HG03575 (cell line): ENCODE data around the gene APBB1.

Experiments used
- ATAC-seq: cut with Tn5 transposase; IDR thresholded peaks from one replicate; pipeline ENCODE4 v1.9.1; 2021; ENCODE audit not compliant: unreplicated experiment, insufficient number of reproducible peaks, low FRiP score; ENCODE audit errors: extremely low read depth

Gene APBB1

DNA sequence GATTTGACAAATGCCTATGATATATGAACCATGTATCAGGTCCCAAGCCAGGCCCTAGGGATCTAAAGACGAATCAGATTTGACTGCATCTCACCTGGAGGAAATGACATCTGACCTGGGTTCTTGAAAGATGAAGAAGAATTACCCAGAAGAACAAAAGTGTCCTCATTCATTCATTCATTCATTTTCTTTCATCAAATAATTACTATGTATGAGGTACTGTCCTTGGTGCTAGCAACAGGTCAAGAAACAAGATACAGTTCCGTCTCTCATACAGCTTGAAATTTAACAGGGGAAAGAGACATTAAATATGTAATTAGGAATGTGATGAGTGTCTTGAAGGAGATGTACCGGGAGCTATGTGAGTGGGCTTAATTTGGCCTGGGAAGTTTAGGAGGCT, 1.8 kb upstream of the APBB1 start:
- ATAC-seq = no peak

DNA sequence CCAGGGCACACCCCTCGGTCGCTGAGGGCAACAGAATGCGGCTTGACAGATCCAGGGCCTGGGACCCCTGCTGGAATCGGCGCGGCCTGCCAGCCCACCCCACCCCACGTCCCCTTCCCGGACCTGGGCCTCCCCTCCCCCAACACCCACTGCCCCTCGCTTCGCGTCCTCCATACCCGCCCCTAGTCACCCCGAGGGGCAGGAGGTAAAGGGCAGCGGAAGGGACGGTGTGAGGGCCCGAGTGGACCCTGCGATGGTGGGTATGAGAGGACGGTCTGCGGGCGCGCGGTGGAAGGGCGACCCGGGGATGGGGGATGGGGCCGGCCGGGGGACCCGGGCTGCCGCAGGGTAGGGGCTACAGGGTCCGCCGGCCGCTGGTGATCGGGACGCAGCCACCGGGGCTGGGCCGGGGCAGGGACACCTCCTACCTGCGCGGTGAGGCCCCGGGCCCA, 311 bp downstream of the APBB1 start:
- ATAC-seq = no peak

DNA sequence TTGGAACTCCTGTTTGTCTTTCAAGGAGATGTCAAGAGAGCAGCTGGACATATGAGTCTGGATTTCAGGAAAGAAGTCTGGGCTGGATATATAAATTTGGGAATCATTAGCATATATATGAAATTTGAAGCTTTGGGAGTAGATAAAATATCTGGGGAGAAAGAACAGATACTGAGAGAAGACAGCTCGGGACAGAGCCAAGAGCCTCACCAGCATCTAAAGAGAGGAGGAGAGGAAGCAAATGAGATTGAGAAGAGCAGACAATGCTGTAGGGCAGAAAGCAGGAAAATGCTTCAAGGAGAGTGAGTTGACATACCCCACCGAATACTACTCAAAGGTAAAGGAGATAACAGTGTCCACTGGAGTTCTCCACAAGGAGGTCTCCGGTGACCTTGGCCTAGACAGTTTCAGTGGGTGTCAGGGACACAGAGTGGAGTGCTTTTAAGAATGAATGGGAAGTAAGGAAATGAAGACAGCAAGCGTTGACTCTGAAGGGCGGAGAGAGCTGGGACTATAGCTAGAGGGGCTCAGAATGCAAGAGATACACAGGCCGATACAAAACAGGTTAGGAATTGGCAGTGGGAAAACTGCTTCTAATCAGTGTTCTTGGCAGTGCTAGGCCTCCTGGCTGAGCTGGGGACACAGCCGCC, 862 bp downstream of the APBB1 start:
- no peak for ATAC-seq

DNA sequence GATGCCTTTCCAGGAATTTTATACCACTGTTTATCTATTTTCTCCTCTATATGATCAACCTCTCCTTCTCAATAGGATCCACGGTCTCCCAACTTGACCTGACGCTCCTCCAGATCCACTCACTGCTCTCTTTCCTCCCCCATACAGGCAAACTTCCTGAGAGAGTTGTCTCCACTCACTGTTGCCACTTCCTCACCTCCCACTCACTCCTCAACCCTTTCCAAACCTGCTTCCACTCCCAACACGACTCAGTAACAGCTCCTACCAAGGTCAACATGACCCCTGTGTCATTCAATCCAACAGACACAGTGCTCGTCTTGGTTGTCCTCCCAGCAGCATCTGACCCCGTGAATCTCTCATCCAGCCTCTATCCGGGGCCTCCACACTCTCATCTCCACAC, 3.1 kb downstream of the APBB1 start:
- ATAC-seq = no peak

DNA sequence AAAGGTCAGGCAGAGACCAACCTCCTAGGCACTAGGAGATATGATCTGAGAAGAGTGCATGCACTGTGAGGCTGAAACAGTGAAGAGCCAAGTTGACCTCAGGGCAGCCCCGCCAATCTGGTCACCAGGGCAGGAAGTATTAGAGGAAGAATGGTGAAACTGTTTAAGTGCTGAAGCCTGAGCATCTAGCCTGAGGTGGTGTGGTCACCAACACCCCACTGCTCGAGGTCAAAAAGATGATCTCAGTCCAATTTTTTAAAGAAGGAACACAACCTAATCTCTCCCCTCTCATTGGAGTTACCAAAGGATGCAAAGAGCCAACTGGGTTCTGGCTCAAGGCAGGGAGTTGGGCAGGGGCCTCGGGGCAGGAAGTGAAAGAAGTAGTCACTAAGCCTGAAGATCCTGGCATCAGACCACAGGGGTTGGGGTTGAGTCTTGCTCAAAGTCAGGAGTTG, 4.0 kb downstream of the APBB1 start:
- no peak for ATAC-seq

GRCh38 chr11:6413791-6414201, 5.1 kb downstream of the APBB1 start:
- ATAC-seq = no peak

GRCh38 chr11:6411594-6412031, 7.3 kb downstream of the APBB1 start:
- ATAC-seq = no peak

DNA sequence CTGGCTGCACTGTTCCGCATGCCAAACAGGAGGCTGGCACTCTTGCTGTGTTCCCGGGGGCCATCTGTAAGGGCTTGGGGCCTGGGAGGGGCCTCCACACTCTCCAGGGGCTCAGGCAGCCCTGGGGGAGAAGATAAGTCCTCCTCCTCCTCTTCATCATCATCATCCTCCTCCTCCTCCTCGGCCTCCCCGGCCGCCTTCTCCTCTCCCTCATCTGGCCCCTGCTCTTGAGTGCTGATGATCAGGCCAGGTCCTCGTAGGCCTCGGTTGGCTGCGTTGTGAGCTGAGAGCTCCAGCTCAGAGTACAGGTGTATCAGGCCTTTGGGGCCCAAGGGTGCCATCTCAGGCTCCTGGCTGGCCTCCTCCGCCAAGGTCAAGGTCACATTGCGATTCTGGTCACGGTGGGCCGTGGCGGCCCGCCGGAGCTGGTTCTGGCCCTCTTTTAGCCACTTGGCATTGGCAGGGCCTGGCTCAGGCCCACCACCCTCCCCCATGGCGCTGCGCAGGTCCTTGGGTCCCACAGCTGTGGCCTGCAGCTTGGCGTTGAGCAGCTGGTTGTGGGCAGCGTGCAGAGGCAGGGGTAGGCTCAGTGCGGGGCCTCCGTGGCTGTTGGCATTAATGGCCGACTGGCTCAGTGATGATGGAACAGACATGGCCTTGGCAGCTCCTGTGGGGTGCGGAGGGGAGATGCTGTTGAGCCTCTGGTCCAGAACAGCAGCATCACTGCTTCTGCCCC, 8.0 kb downstream of the APBB1 start:
- ATAC-seq = no peak

DNA sequence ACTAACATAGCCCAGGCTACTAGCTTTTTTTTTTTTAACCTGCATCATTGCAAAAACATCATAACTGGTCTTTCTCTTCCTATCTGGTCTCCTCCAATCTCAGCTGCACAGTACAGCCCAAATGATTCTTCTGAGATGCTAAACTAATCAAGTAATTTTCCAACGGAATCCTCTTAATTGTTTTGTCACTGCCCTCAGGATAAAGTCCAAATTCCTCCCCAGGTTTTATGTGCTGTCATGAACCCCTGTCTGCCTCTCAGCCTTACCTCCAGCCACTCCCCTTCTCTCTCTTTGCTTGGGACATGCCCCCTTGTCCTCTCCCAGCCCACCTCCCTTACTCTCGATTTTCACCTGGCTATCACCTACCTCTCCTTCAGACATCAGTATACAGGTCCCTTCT, 12.5 kb downstream of the APBB1 start:
- no peak for ATAC-seq

GRCh38 chr11:6405846-6406245, 13.0 kb downstream of the APBB1 start:
- no peak for ATAC-seq

DNA sequence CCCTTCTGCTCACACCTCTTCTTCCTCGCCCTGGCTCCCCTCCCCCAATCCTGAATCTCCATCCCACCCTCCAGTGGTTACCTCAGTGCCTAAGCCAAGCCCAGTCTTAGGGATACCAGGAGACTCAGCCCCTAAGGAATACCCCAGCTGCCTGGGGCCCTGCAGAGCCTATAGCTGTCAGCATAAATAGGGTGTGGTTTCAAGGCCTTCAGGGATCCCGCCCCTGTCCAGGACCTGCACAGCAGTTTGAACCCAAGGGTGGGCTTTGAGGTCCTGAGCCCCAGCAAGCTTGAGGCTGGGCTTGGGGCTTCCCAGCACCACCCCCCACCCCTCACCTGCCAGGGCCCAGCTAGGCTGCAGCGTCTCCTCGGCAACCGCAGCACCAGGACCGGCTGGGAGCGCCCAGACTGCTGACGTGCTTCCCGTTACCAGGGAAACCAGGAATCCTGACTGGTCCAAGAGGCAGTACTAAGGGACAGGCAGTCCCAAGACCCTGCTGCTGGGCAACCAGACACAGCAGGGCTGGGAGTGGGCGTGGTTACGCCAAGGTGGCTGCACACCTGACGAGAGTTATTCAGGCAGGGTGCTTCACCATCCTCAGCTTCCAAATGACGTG, 13.7 kb downstream of the APBB1 start:
- ATAC-seq = no peak

GRCh38 chr11:6404342-6405051, 14.4 kb downstream of the APBB1 start:
- no peak for ATAC-seq

DNA sequence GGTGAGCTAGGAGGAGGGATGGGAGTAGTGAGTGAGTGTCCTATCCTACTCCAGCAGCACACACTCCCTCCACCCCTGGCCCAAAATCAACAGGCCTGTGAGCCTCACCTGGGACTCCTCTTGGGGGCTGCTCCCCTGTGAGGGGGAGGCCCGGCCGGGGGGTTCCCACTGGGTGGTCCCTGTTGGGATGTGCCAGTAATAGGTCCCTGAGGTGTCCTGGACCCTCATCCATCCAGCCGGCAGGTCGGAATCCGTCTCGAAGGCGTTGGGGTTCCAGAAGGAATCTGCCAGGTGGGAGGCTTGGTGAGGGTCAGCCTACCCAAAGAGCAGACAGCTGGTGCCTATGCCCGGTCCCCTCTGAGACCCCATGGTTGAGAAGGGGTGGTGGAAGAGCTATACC, 15.4 kb downstream of the APBB1 start:
- ATAC-seq = no peak

- peak; percentile 95 for ATAC-seq
Observed at GRCh38 chr11:6402561-6402981, 16.3 kb downstream of the APBB1 start.

DNA sequence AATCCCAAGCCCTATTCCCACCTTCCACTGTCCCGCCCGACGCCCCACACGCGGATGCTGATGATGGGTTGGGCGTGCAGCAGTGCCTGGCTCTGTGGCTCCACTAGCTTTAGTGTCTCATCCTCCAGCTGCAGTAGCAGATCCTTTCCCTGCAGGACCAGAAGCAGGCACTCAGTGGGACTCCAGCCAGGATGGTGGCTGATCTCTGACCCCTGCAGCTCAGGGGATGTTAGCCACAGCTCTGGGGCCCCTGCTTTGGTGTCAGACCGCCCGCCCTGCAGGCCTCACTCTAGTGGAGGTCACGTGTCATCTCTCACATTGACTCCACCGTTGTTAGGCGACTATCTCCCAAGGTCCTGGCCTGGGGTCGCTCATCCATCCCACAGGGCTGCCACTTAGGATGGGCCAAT, 16.8 kb downstream of the APBB1 start:
- ATAC-seq = no peak

GRCh38 chr11:6401464-6401863, 17.4 kb downstream of the APBB1 start:
- no peak for ATAC-seq

GRCh38 chr11:6400431-6401345, 18.2 kb downstream of the APBB1 start:
- no peak for ATAC-seq

DNA sequence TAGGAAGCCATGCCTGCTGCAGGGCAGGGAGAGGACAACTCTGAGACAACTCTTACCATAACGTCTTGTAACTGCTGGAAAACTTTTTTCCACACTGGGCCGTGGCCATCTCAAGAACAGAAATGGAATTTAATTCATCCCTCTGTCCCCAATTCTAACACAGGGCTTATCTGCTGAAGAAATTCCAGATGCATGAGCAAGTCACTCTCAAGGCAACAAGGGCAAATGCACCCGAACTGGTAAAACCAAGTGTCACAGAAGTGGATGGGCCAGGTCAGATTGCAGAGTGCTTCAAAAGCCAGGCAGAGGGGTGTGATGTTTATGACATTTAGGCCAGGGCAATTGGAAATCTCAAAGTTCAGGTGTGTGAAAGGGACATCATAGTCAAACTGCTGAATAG, 21.3 kb downstream of the APBB1 start:
- no peak for ATAC-seq

DNA sequence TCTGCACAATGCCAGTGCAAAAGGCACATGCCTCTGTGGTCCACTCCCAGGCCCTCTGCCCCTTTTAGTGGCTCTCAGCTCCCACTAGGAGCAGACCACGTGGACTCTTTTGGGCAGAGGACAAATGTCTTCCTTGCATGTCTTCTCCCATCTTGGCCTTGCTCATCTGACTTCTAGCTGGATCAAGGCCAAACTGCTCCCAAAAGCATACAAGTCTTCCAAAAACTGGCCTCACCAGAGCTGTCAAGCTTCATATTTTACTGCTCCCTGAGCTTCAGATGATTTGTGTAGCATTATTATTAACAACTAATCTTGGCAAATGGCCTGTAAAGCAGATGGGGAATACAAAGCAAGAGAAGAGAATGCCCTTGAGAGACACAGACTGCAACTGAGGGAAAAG, 21.7 kb downstream of the APBB1 start:
- no peak for ATAC-seq
